Measurements from ENCODE around the gene HEY2.
"Not testable (repeated sequence)": the region's sequence is repeated elsewhere in the genome, so short reads cannot be mapped to it uniquely, and the experiment has no call there.

HEY2 gene

DNA sequence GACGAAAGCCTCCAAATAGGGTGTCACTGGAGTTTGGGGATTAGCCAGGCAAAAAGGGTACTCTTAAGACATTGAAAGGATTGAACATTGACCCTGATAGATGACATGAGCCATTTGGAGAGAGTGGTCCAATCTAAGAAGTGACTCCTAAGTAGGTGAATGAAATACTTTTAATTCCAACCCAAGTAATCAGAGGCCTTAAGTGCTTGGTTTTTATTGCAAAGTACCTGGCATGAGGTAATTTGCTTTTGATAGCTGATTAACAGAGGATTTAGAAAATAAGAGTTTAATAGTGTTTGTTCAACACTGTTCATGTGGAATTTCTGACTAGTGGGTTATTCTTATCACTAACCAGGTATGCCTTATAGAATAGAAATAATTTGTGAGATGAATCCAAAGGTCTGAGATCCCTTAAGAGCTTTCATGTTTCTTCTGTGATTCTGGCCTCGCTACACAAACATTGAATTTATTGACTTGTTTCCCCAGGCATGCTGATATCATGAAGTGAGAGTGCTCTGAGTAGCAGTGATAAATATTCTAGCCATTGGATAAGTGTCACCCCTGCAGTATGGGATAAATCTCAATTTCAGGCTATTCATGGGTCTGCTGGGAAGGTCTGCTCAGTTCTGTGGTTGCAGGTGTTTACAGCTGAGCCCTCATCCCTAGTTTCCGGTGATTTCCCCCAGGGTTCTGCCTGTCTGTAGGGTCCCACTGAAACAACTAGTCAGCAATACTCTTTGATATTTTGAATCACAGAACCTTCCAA lies 47.9 kb downstream of the HEY2 start:
- H3K4me3 ChIP-seq (ENCODE audit: low read length): no peak overlapping the region
- DNase-seq (ENCODE audit: low read depth): no peak
- TF ChIP-seq, protein P1, sequence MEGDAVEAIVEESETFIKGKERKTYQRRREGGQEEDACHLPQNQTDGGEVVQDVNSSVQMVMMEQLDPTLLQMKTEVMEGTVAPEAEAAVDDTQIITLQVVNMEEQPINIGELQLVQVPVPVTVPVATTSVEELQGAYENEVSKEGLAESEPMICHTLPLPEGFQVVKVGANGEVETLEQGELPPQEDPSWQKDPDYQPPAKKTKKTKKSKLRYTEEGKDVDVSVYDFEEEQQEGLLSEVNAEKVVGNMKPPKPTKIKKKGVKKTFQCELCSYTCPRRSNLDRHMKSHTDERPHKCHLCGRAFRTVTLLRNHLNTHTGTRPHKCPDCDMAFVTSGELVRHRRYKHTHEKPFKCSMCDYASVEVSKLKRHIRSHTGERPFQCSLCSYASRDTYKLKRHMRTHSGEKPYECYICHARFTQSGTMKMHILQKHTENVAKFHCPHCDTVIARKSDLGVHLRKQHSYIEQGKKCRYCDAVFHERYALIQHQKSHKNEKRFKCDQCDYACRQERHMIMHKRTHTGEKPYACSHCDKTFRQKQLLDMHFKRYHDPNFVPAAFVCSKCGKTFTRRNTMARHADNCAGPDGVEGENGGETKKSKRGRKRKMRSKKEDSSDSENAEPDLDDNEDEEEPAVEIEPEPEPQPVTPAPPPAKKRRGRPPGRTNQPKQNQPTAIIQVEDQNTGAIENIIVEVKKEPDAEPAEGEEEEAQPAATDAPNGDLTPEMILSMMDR (IDR thresholded peaks at IDR 0.05; ENCODE audit: insufficient read depth, low read depth, low read length, missing control alignments): no peak

DNA sequence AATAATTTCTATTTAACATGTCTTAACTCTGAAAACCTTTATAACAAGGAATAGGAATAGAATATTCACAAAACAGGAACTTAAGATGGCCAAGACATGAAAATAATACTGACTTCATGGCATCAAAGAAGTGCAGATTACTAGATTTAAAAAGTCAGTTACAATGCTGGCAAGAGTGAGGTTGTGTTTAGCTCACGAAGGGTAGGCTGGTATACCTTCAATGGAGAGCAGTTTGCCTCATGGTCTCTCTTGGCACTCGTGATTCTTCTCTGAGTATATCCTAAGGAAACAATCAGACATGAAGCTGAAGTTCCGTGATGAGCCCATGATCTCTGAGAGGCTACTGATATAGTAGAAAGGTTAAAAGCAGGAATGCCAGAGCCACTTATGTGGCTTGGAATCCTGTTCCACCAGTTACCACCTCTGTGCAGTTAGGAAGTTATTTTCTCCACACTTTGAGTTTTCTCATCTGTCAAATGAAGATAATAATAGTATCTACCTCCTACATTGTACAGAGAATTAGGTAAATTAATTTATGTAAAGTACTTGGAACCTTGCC lies 48.5 kb downstream of the HEY2 start:
- DNase-seq (ENCODE audit: low read depth): peak; percentile 58
- no peak overlapping the region for H3K4me3 ChIP-seq (ENCODE audit: low read length)
- TF ChIP-seq, protein P1 (IDR thresholded peaks at IDR 0.05; ENCODE audit: insufficient read depth, low read depth, low read length, missing control alignments): no peak

DNA sequence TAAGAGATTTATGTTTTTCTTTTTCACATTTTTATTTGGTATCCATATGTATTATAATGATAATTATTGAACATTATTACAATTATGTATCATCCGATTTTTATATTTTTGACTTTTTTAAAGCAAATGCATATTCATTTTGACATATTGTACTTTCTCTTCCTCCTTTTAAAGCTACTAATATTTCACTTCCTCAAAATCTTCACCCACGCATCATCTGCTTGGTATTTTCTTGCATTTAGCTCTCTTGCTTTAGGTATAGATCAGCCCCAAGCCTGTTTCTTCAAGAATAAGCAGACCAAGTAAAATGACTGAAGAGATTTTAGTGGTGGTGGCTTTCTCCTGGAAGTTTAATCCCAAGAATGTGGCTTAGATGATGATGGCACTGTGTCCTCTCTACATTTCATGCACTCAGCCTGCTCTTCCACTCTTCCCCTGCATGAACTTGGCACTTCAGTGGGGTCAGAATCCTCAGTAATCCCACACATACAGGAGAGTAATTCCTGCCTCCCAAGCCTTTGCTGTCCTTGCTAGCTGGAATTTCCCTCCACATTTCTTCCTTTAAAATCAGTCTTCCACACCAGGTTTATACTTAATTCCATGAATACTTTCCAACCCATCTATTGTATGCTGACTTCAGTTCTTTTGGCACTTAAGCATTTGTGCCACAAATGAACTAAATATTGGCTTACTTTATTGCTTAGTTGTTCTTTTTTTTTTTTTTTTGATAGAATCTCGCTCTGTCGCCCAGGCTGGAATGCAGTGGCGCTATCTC lies 49.5 kb downstream of the HEY2 start:
- peak; percentile 11 for DNase-seq (ENCODE audit: low read depth)
- TF ChIP-seq, protein P1 (IDR thresholded peaks at IDR 0.05; ENCODE audit: insufficient read depth, low read depth, low read length, missing control alignments): no peak
- H3K4me3 ChIP-seq (ENCODE audit: low read length): no peak overlapping the region

DNA sequence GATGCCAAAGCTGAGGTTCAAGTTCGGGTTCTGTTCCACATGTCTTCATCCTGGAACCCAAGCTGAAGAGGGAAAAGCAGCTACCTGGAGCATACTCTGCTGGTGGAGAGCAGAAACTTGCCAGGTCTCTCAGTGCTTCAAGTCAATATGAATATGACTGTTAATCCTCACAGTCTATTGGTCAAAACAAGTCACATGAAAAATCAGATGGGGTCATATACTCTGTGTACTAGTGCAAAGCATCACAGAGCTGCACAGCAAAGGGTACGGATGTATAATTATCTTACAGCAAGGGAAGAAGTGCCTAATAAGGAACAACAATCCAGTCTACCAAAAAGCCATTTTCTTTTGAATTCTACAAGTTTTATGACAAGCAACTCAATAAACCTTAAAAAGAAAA lies 53.0 kb downstream of the HEY2 start:
- DNase-seq (ENCODE audit: low read depth): no peak
- TF ChIP-seq, protein P1 (IDR thresholded peaks at IDR 0.05; ENCODE audit: insufficient read depth, low read depth, low read length, missing control alignments): no peak
- no peak overlapping the region for H3K4me3 ChIP-seq (ENCODE audit: low read length)

DNA sequence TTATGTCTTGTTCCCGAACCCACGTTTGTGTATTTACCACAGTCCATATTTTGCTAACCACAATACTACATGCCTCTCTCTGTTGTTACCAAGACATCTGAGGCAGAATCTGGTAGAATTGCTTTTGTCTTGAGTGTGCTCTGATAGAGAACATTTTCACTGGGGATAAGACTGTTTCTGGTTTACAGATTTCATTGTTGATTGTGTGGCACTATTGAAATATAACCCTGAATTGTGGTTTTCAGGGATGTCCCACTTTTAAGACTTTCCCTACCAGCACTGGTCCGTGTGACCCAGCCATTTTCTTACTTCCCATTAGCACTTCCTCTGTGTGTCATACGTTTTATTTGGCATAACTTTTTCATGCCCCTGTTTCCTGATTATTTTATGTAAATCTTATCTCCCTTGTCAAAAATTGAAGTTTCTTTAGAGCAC lies 53.5 kb downstream of the HEY2 start:
- DNase-seq (ENCODE audit: low read depth): no peak
- no peak overlapping the region for H3K4me3 ChIP-seq (ENCODE audit: low read length)
- TF ChIP-seq, protein P1 (IDR thresholded peaks at IDR 0.05; ENCODE audit: insufficient read depth, low read depth, low read length, missing control alignments): no peak

DNA sequence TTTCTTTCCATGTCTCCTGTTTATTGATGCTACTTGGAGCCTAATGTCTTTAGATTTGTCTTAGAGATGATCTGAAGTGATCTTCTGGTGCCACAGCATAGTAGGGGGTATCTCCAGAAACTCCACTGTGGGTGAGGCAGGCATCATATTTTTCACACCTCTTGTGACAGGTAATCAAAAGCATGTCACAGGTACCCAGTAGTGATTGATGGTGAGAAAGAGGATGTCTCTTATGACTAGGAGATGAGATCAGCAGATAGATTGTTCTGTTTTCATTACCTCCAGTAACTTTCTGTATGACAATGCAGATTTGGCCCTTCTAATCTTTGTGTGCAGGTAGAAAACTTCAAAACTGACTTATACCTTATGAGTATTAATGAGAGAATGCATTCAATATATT lies 54.8 kb downstream of the HEY2 start:
- H3K4me3 ChIP-seq (ENCODE audit: low read length): no peak overlapping the region
- DNase-seq (ENCODE audit: low read depth): peak; percentile 11
- TF ChIP-seq, protein P1 (IDR thresholded peaks at IDR 0.05; ENCODE audit: insufficient read depth, low read depth, low read length, missing control alignments): no peak

DNA sequence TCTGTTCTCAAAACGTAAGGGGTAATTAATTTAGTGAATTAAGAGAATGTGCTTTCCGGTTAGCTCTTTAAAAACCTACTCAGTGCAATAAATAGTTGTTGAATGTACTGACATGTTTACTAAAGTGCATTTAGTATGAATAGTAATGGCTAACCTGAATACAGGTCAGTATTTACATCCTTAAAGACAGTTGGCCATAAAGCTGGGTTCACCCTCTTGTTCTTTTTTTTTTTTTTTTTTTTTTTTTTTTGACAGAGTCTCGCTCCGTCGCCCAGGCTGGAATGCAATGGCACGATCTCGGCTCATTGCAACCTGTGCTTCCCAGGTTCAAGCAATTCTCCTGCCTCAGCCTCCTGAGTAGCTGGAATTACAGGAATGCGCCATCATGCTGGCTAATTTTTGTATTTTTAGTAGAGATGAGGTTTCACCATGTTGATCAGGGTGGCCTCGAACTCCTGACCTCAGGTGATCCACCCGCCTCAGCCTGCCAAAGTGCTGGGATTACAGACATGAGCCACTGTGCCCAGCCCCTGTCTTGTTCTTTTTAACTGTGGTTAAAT lies 55.5 kb downstream of the HEY2 start:
- not testable (repeated sequence) for DNase-seq (ENCODE audit: low read depth); H3K4me3 ChIP-seq (ENCODE audit: low read length)

Measured in epithelial cell of esophagus (primary cell).